Measurements from ENCODE around the gene C6orf163.

The C6orf163 gene

GRCh38 chr6:87357479-87358196, 13.0 kb downstream of the C6orf163 start:
- no peak for DNase-seq

GRCh38 chr6:87364602-87365252, 20.1 kb downstream of the C6orf163 start:
- no peak for DNase-seq

GRCh38 chr6:87366072-87366827, 21.6 kb downstream of the C6orf163 start:
- DNase-seq, result no peak

GRCh38 chr6:87366899-87367298, 22.3 kb downstream of the C6orf163 start:
- no peak for DNase-seq

DNA sequence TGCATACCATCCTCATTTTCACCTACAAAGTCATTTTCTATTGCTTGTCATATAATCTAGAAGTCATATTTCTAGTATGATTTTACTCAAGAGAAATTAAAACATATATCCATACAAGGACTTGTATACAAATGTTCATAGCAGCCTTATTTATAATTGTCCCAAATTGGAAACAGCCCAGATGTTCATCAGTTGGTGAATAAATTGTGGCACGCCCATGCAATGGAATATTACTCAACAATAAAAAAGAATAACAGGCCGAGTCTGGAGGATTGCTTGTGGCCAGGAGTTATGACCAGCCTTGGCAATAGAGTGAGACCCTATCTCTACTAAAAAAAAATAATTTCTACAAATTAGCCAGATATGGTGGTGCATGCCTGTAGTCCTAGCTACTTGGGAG, 28.8 kb downstream of the C6orf163 start:
- DNase-seq, result no peak

- no peak for DNase-seq
Measured at GRCh38 chr6:87375315-87375714, 30.7 kb downstream of the C6orf163 start.

DNA sequence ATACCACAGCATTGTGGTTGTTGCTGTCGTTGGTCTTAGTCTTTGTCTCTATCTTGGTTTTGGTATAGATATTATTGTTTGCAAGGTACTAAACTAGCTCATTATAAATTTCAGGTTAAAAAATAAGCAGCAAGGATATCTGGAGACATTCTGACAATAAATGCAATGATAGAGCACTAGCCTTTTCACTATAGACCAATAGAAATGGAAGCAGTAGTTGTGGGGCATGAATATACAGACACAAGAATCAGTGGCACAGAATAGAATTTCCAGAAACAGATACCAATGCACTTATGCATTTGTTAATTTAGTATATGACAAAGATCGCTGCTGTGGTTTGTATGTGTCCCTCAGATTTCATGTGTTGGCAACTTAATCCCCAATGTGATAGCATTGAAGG, 32.0 kb downstream of the C6orf163 start:
- DNase-seq, result no peak

GRCh38 chr6:87378947-87379346, 34.3 kb downstream of the C6orf163 start:
- DNase-seq, result no peak

GRCh38 chr6:87382861-87383260, 38.2 kb downstream of the C6orf163 start:
- no peak for DNase-seq

DNA sequence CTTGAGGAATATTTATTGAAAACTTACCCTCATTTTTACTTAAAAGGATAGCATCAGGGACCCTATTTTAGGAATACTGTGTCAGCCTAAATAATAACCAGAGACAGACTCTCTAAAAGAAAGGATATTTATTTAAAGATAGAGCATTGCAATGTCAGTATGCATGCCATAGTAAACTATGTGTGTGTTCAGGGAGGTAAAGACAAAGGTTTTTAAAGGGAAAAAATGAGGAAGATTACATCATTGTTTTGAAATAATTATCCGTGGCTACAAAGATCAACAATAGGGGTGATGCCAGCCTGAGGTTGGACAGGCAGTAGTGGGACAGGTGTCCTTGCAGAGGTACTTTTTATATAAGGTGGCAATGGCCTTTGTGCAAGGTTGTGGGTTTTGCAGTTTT, 39.4 kb downstream of the C6orf163 start:
- DNase-seq, result no peak

- no peak for DNase-seq
Measured at GRCh38 chr6:87384449-87384848, 39.8 kb downstream of the C6orf163 start.

- DNase-seq, result peak; percentile 26 to 55
Measured at GRCh38 chr6:87391334-87391733, 46.7 kb downstream of the C6orf163 start.

GRCh38 chr6:87393026-87393622, 48.5 kb downstream of the C6orf163 start:
- DNase-seq, result peak in 1 of 2 experiments; percentile 70

DNA sequence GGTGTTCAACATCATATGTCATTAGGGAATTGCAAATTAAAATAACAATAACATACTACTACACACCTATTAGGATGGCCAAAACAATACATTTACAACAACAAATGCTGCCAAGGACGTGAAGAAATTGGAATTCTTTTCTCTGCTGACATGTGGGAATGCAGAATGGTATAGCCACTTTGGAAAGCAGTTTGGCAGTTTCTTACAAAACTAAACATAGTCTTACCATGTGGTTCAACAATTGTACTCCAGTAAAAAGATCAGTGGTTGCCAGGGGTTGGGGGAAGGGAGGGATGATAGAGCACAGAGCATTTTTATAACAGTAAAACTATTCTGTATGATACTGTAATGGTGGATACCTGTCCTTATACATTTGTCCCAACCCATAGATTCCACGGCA, 50.8 kb downstream of the C6orf163 start:
- no peak for DNase-seq

DNA sequence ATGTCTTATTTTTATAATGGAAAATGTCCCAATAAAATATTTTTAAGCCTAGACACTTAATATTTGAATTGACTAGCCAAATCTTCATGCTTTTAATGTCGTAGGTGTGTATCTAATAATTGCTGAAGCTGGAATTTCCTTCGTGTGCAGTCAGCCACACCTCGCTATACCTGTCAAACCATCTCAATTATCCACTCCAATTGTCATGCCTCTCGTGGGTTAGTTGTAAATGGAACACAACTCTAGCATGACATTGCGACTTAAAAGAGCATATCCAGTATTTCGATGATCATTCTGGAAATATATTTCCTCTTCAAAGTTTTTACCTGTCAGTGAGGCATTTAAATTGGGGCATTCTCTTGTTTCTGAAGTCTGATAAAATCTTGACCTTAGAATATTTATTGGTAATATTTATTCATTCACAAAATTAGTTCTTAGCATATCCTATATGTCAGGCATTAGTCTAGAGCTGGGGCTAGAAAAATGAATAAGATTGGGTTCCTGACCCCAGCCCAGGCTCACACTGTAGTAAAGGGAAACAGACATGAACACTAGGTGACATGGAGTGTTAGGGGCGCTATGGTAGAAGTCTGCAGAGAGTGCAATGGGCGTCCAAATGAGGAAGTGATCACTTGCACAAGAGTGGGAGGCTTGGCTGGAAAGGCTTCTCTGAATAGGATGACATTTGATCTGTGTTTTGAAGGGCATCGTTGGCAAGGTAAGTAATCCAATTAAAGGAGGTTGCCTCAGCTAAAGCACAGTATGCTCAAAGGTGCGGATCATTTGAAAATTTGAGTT, 52.2 kb downstream of the C6orf163 start:
- DNase-seq, result peak in 1 of 2 experiments; percentile 68

DNA sequence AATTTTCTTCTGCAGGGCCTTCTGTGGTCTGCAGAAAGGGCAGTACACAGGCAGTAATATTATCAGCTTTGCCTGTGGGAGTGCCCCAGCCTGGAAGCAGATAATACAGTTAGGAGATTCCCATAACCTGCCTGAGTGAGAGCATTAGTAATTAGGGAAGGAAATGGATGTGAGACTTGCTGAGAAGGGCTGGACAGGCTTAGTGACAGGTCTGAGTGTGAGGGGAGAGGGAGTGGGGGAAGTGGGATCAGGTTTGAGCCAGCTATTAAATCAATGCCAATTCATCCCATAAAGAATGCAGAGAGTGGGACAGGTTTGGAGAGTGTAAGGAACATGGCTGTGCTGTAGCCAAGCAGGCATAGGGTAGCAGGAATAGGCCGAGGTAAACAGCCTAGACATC, 53.0 kb downstream of the C6orf163 start:
- no peak for DNase-seq

- DNase-seq, result no peak
Measured at GRCh38 chr6:87401832-87402231, 57.2 kb downstream of the C6orf163 start.

GRCh38 chr6:87407561-87407900, 62.9 kb downstream of the C6orf163 start:
- peak in 1 of 2 experiments; percentile 63 for DNase-seq

DNA sequence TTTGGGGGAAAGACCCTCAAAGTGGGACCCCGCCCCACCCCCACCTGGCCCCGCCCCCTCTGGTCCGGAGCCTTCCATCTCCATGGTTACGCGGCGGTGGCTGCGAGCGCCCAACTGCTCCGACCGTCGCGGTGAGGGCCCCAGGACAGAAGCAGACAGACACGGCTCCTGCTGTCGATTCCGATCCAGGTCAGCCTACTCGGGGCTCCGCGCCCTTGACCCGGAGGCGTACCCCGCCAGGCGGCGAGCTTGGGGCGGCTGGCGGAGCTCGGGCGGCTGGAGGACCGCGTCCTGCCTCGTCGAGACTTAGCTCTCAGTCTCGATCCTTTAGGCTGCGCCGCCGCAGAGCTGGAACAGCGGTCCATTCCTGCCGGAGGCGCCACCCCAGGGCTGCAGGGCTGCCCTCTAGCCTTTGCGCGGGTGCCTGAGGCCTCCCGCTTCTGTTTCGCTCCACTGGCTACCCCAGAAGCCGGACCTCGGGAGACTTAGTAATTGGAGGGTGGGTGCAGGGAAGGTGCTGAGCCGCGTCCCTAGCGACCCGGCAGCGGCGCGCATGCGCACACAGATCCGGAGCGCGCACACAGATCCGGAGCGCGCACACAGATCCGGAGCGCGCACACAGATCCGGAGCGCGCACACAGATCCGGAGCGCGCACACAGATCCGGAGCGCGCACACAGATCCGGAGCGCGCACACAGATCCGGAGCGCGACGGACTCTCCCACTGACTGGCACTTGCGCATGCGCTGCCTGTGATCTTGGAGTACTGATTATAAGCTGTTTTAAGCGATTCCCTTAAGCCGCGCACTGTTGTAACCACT, 63.5 kb downstream of the C6orf163 start, which contains the start of gene CFAP206:
CFAP206 (plus strand) TSS at position 72 of the 820 bp plus-strand sequence. CDS start 1,868 bp downstream, outside the sequence.
- peak; percentile 75 to 84 for DNase-seq

GRCh38 chr6:87408721-87409155, 64.1 kb downstream of the C6orf163 start:
- no peak for DNase-seq
